A549 (cell line): ENCODE measurements around the gene SBF2. TPM values are rescaled to one million over a fixed set of nuclear protein-coding genes. Genes with fewer than 3 reads are reported as not detected.

Source experiments
- ATAC-seq, 2 experiments: fragments of 200-7000 bp in 1 of 2; fragments of >200 bp in 1 of 2; cut with Nextera tagmentation in 1 of 2; cut with Tn5 transposase in 1 of 2; 3 replicates each; pipeline versions ENCODE4 v1.8.0 to v1.9.1; 2018 to 2020; ENCODE audit warnings: mild to moderate bottlenecking in 1 of 2, moderate library complexity in 1 of 2
- CTCF ChIA-PET: fragments of 300-600 bp; sonication (Branson Sonifier 250); formaldehyde crosslinking; extraction: SDS; loops from one replicate; lab custom pipeline; 2021; ENCODE audit warnings: antibody characterized with exemption, inconsistent platforms; lab: Yijun Ruan, JAX
- POLR2A ChIA-PET: fragments of 350-600 bp; formaldehyde crosslinking; extraction: SDS; loops from one replicate; lab custom pipeline; 2021; ENCODE audit warnings: antibody characterized with exemption, inconsistent platforms; lab: Yijun Ruan, JAX
- DNase-seq, 2 experiments: peaks; one replicate each; pipeline versions ENCODE4 v3.0.0 to v3.0.0-alpha.2; 2011 to 2016; ENCODE audit warnings: low read depth in 1 of 2, low spot score in 1 of 2
- FAIRE-seq: peaks from 2 replicates; lab custom pipeline; 2011; peaks lifted over from hg19 to GRCh38; lab: Jason Lieb, UNC
- H3K27ac ChIP-seq, 2 experiments: fragments of >200 bp; sonication (Bioruptor Twin); formaldehyde crosslinking; 3 replicates each; pipeline ENCODE4 v1.5.1; 2016 to 2017
- H3K4me1 ChIP-seq: fragments of >200 bp; sonication (Bioruptor Twin); formaldehyde crosslinking; 3 replicates; pipeline ENCODE4 v1.6.1; 2016
- H3K4me2 ChIP-seq: fragments of >200 bp; sonication (Bioruptor Twin); formaldehyde crosslinking; 3 replicates; pipeline ENCODE4 v1.6.1; 2016
- H3K4me3 ChIP-seq: fragments of >200 bp; sonication (Bioruptor Twin); formaldehyde crosslinking; 3 replicates; pipeline ENCODE4 v1.5.1; 2016
- H3K9me3 ChIP-seq: fragments of >200 bp; sonication (Bioruptor Twin); formaldehyde crosslinking; 3 replicates; pipeline ENCODE4 v1.6.1; 2016
- EHMT2 ChIP-seq: fragments of 200-600 bp; sonication (generic); IDR thresholded peaks from 2 replicates; pipeline ENCODE4 v1.6.1; 2016; ENCODE audit warnings: antibody characterized with exemption, low read depth, mild to moderate bottlenecking, moderate library complexity
- ESRRA ChIP-seq: fragments of 150-350 bp; IDR thresholded peaks from 2 replicates; pipeline ENCODE4 v1.6.1; 2014; ENCODE audit warnings: mild to moderate bottlenecking, low read length, borderline replicate concordance
- FOSL2 ChIP-seq, 2 experiments: fragments of 450-650 bp in 1 of 2; fragments of >200 bp in 1 of 2; sonication (Bioruptor Twin) in 1 of 2; formaldehyde crosslinking; IDR thresholded peaks; 2 replicates each; pipeline versions ENCODE4 v1.5.0 to v1.6.1; 2016 to 2020; ENCODE audit warnings: mild to moderate bottlenecking in 1 of 2, moderate library complexity in 1 of 2
- GATA3 ChIP-seq: IDR thresholded peaks from 2 replicates; pipeline ENCODE4 v1.6.1; 2012; ENCODE audit warnings: borderline replicate concordance
- HOXB13 ChIP-seq: fragments of 250-450 bp; sonication (Bioruptor Pico); IDR thresholded peaks from 2 replicates; pipeline ENCODE4 v1.5.0; 2020; ENCODE audit warnings: low read depth, mild to moderate bottlenecking, moderate library complexity
- JUNB ChIP-seq: fragments of >200 bp; sonication (Bioruptor Twin); formaldehyde crosslinking; IDR thresholded peaks from 2 replicates; pipeline ENCODE4 v1.6.1; 2016
- MAFK ChIP-seq: fragments of 450-650 bp; IDR thresholded peaks from 2 replicates; pipeline ENCODE4 v1.6.1; 2014; ENCODE audit not compliant: partially characterized antibody
- MAX ChIP-seq: IDR thresholded peaks from 2 replicates; pipeline ENCODE4 v1.6.1; 2012
- MAZ ChIP-seq: fragments of 150-350 bp; IDR thresholded peaks from 2 replicates; pipeline ENCODE4 v1.6.1; 2014; ENCODE audit warnings: antibody characterized with exemption, low read depth, low read length, borderline replicate concordance
- MYC ChIP-seq: IDR thresholded peaks from 2 replicates; pipeline ENCODE4 v1.6.1; 2012; ENCODE audit warnings: mild to moderate bottlenecking, inconsistent platforms, low read length, improper control_type of control experiment, borderline replicate concordance
- NFE2L2 ChIP-seq: fragments of 150-350 bp; conservative IDR thresholded peaks from 2 replicates; pipeline ENCODE4 v1.6.1; 2014; ENCODE audit warnings: low read length
- POLR2A ChIP-seq: IDR thresholded peaks from 2 replicates; pipeline ENCODE4 v1.6.1; 2012; ENCODE audit warnings: mild to moderate bottlenecking, low read length
- RCOR1 ChIP-seq: fragments of 150-350 bp; IDR thresholded peaks from 2 replicates; pipeline ENCODE4 v1.6.1; 2014; ENCODE audit warnings: antibody characterized with exemption, low read length, low read depth
- SMC3 ChIP-seq: fragments of >200 bp; sonication (Bioruptor Twin); formaldehyde crosslinking; IDR thresholded peaks from 3 replicates; pipeline ENCODE4 v1.6.1; 2018; ENCODE audit warnings: inconsistent platforms
- ZSCAN20 ChIP-seq: fragments of 250-450 bp; sonication (Bioruptor Pico); IDR thresholded peaks from 2 replicates; pipeline ENCODE4 v1.8.0; 2022; ENCODE audit warnings: mild to moderate bottlenecking, moderate library complexity
- whole genome bisulfite sequencing: methylation state at CpG from one replicate; pipeline ENCODE4 v1.1.6; 2017; ENCODE audit errors: missing lambda C conversion rate; 5-methylcytosine and 5-hydroxymethylcytosine counted together
- polyA plus RNA-seq, 4 experiments: library from polyadenylated mRNA; depleted of rRNA in 3 of 4; stranded (reverse); fragments of >200 nt; fragmentation: RNase III in 1 of 4; extraction: RNeasy Plus Mini Kit Qiagen cat#74134 plus additional on column Dnase treatment in 1 of 4; gene quantifications; 2 replicates in 3 of 4; 3 replicates in 1 of 4; pipeline ENCODE4 v1.2.3, GENCODE V29; 2011 to 2017
- TF ChIP-seq, protein P1 (sequence below): fragments of >200 bp; sonication (Bioruptor Twin); formaldehyde crosslinking; IDR thresholded peaks from 3 replicates; pipeline ENCODE4 v1.5.1; 2016
- TF ChIP-seq, protein P2 (sequence below): IDR thresholded peaks from 2 replicates; pipeline ENCODE4 v1.6.1; 2012

SBF2 gene
- polyA plus RNA-seq, 2 of the 4 experiments (the other 2 are of a cell fraction), result 11.1 to 49.6 TPM

DNA sequence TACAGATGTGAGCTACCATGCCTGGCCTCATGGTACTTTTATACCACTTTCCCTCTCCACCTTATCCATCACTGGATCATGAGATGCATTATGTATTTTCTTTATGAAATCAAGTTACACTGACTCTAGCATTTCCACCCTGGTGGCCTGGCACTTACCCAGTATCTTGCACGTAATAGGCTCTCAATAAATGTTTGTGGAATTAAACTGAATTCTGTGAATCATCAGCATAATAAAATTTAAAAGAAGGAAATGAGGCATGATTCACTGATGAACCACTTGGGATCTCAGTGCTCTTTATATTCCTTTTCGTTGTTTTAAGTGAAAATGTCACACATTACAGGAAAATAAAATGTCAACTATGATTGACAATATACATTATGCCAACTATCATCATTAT, 35.9 kb upstream of the SBF2 start:
- peak overlapping the region; percentile 43 to 68; a peak in 5 of 6 replicates for H3K27ac ChIP-seq
- peak; percentile 7 for FAIRE-seq
- POLR2A ChIA-PET, result no interaction called here
- peak overlapping the region; percentile 23 for H3K4me2 ChIP-seq
- H3K4me3 ChIP-seq, result no peak overlapping the region
- CTCF ChIA-PET, result interaction anchor here (1.0 to 13.0 kb wide), 3 partner anchors 15 to 37 kb away, joined by 3 to 188 read pairs (median 59); partner anchors contain the start of gene ADM
- TF ChIP-seq MAX (no peak), GATA3 (peak; percentile 45; the same call in 1 of the 2 replicates), SMC3 (no peak), RCOR1 (no peak), JUNB (peak; percentile 63), NFE2L2 (no peak), FOSL2 (IDR thresholded peaks at IDR 0.05) (peak; percentile 19; the same call in 1 of the 2 replicates), FOSL2 (CRISPR knock-in tag; IDR thresholded peaks at IDR 0.05) (no peak), MYC (no peak), EHMT2 (no peak)
- peaks cover 51% of the 10 kb centered on the region for H3K4me1 ChIP-seq
- 0 out of 3 replicates have a peak, but pooled peaks cover 2% of the 10 kb centered on the region for H3K9me3 ChIP-seq
- no peak; a peak in 1 of 6 replicates for ATAC-seq
- peak in 1 of 2 experiments; percentile 51 for DNase-seq
- WGBS, result 23% methylated on average over 2 of the region's 2 CpGs

- FAIRE-seq (no peak), ATAC-seq (no peak), DNase-seq (no peak)
- WGBS, result 95% methylated on average over 2 of the region's 2 CpGs
- H3K27ac ChIP-seq, result peak overlapping the region; percentile 43 to 77; a peak in 4 of 6 replicates
- ChIA-PET CTCF (interaction anchor here (1.0 to 13.0 kb wide), 4 partner anchors 15 to 571 kb away, joined by 3 to 188 read pairs (median 34); partner anchors contain the start of gene ADM), POLR2A (no interaction called here)
- H3K4me1 ChIP-seq, result peaks cover 57% of the 10 kb centered on the region
- TF ChIP-seq, protein P1, sequence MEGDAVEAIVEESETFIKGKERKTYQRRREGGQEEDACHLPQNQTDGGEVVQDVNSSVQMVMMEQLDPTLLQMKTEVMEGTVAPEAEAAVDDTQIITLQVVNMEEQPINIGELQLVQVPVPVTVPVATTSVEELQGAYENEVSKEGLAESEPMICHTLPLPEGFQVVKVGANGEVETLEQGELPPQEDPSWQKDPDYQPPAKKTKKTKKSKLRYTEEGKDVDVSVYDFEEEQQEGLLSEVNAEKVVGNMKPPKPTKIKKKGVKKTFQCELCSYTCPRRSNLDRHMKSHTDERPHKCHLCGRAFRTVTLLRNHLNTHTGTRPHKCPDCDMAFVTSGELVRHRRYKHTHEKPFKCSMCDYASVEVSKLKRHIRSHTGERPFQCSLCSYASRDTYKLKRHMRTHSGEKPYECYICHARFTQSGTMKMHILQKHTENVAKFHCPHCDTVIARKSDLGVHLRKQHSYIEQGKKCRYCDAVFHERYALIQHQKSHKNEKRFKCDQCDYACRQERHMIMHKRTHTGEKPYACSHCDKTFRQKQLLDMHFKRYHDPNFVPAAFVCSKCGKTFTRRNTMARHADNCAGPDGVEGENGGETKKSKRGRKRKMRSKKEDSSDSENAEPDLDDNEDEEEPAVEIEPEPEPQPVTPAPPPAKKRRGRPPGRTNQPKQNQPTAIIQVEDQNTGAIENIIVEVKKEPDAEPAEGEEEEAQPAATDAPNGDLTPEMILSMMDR, result no peak
- TF ChIP-seq MAZ, result no peak
- TF ChIP-seq, protein P2, sequence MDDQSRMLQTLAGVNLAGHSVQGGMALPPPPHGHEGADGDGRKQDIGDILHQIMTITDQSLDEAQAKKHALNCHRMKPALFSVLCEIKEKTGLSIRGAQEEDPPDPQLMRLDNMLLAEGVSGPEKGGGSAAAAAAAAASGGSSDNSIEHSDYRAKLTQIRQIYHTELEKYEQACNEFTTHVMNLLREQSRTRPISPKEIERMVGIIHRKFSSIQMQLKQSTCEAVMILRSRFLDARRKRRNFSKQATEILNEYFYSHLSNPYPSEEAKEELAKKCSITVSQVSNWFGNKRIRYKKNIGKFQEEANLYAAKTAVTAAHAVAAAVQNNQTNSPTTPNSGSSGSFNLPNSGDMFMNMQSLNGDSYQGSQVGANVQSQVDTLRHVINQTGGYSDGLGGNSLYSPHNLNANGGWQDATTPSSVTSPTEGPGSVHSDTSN, result no peak
- H3K4me2 ChIP-seq, result no peak overlapping the region
- 0 out of 3 replicates have a peak, but pooled peaks cover 2% of the 10 kb centered on the region for H3K9me3 ChIP-seq
- no peak overlapping the region for H3K4me3 ChIP-seq
Observed at GRCh38 chr11:10329356-10329755, 35.3 kb upstream of the SBF2 start.

DNA sequence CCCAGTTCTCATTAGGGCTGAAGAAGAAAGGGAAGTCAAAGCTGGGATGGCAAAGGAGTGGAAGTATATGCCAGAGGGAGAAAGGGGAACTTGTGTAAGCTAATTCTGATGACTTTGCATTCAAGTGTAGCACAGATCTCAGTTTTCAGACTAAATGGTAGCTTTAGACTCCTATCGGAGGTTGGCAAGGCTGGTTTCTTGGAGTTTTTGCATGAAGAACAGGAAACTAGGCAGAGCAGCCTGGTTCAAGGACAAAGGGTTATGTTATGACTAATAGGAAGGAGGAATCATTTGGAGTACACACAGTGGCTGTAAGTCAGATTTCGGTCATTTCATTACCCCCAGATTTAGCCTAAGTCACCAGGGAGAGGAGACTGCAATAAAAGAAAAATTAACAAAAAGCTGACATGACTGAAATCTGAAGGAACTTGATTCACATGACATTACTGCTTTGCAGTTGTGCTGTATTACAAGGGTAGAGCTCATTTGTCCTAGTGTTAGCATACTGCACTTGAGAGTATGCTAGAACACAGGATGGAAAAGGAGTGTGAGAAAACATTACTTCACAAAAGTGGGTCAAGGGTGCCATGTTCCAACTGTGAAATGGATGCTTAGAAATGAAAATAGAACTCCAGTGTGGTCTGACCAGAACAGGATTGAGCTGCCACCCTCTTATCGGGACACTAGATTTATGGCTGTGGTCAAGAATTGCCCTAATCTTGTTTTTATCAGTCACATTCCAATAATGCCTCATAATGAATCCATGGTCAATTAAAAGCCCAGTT, 34.5 kb upstream of the SBF2 start:
- H3K27ac ChIP-seq, result peak overlapping the region; percentile 26 to 77; a peak in 4 of 6 replicates
- H3K4me2 ChIP-seq, result 0 out of 3 replicates have a peak overlapping the region, but pooled peaks have one; percentile 5
- TF ChIP-seq MAFK (peak; percentile 82), ESRRA (no peak)
- CTCF ChIA-PET, result interaction anchor here (0.6 to 13.0 kb wide), 6 partner anchors 22 to 570 kb away, joined by 3 to 188 read pairs (median 15); partner anchors contain the start of gene ADM
- 0 out of 3 replicates have a peak, but pooled peaks cover 2% of the 10 kb centered on the region for H3K9me3 ChIP-seq
- FAIRE-seq (no peak), DNase-seq (no peak), ATAC-seq (no peak)
- WGBS, result 83% methylated on average over 3 of the region's 3 CpGs
- no peak overlapping the region for H3K4me3 ChIP-seq
- POLR2A ChIA-PET, result no interaction called here
- H3K4me1 ChIP-seq, result peaks cover 63% of the 10 kb centered on the region

DNA sequence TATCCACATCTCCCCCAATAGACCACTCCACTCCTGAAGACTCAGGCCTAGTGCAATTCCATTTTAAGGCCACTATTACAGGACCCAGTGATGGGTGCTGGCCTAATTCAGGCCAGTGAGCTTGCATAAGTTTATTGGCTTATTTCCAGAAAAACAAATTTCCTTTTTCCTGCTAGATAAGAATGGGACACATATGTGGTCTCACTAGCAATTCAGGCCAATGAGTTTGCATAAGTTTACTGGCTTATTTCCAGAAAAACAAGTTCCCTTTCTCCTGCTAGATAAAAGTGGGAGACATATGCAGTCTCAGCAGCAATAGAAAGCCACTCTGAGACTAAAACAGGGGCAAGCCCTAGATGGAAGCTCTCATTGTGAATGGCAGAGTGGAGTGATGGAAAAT, 33.2 kb upstream of the SBF2 start:
- ChIA-PET CTCF (interaction anchor here (0.5 to 13.0 kb wide), 9 partner anchors 12 to 821 kb away, joined by 3 to 188 read pairs (median 15); partner anchors contain the start of gene ADM), POLR2A (interaction anchor here (1.8 to 2.1 kb wide), 2 partner anchors 39 to 568 kb away, joined by 6 to 8 read pairs; no protein-coding TSS in a partner anchor)
- Histone ChIP-seq H3K4me2 (no peak overlapping the region), H3K4me3 (no peak overlapping the region), H3K4me1 (peaks cover 75% of the 10 kb centered on the region), H3K9me3 (0 out of 3 replicates have a peak, but pooled peaks cover 2% of the 10 kb centered on the region), H3K27ac (peak overlapping the region; percentile 63 to 77)
- no peak for ATAC-seq
- no peak for TF ChIP-seq JUNB
- TF ChIP-seq MAFK, result peak; percentile 17
- no peak for TF ChIP-seq ZSCAN20 (CRISPR knock-in tag)
- TF ChIP-seq ESRRA, result no peak
- TF ChIP-seq POLR2A, result no peak
- no peak for TF ChIP-seq HOXB13 (CRISPR knock-in tag)
- no peak for FAIRE-seq
- DNase-seq, result no peak
